A549 (cell line): ENCODE measurements around the gene HNRNPM. TPM values are rescaled to one million over a fixed set of nuclear protein-coding genes. Genes with fewer than 3 reads are reported as not detected.

ENCODE experiments used
- ATAC-seq, 2 experiments: fragments of 200-7000 bp in 1 of 2; fragments of >200 bp in 1 of 2; cut with Nextera tagmentation in 1 of 2; cut with Tn5 transposase in 1 of 2; 3 replicates each; pipeline versions ENCODE4 v1.8.0 to v1.9.1; 2018 to 2020; ENCODE audit warnings: mild to moderate bottlenecking in 1 of 2, moderate library complexity in 1 of 2
- CTCF ChIA-PET: fragments of 300-600 bp; sonication (Branson Sonifier 250); formaldehyde crosslinking; extraction: SDS; loops from one replicate; lab custom pipeline; 2021; ENCODE audit warnings: antibody characterized with exemption, inconsistent platforms; lab: Yijun Ruan, JAX
- POLR2A ChIA-PET: fragments of 350-600 bp; formaldehyde crosslinking; extraction: SDS; loops from one replicate; lab custom pipeline; 2021; ENCODE audit warnings: antibody characterized with exemption, inconsistent platforms; lab: Yijun Ruan, JAX
- DNase-seq, 2 experiments: peaks; one replicate each; pipeline versions ENCODE4 v3.0.0 to v3.0.0-alpha.2; 2011 to 2016; ENCODE audit warnings: low read depth in 1 of 2, low spot score in 1 of 2
- FAIRE-seq: peaks from 2 replicates; lab custom pipeline; 2011; peaks lifted over from hg19 to GRCh38; lab: Jason Lieb, UNC
- H3K27ac ChIP-seq, 2 experiments: fragments of >200 bp; sonication (Bioruptor Twin); formaldehyde crosslinking; 3 replicates each; pipeline ENCODE4 v1.5.1; 2016 to 2017
- H3K4me1 ChIP-seq: fragments of >200 bp; sonication (Bioruptor Twin); formaldehyde crosslinking; 3 replicates; pipeline ENCODE4 v1.6.1; 2016
- H3K4me2 ChIP-seq: fragments of >200 bp; sonication (Bioruptor Twin); formaldehyde crosslinking; 3 replicates; pipeline ENCODE4 v1.6.1; 2016
- H3K4me3 ChIP-seq: fragments of >200 bp; sonication (Bioruptor Twin); formaldehyde crosslinking; 3 replicates; pipeline ENCODE4 v1.5.1; 2016
- H3K9me3 ChIP-seq: fragments of >200 bp; sonication (Bioruptor Twin); formaldehyde crosslinking; 3 replicates; pipeline ENCODE4 v1.6.1; 2016
- ATOH8 ChIP-seq: fragments of 250-450 bp; sonication (Bioruptor Pico); IDR thresholded peaks from 2 replicates; pipeline ENCODE4 v1.5.0; 2020; ENCODE audit warnings: low read depth, mild to moderate bottlenecking, moderate library complexity
- CBX2 ChIP-seq: fragments of 200-600 bp; sonication (generic); IDR thresholded peaks from 2 replicates; pipeline ENCODE4 v1.6.1; 2016; ENCODE audit warnings: low read depth, mild to moderate bottlenecking, borderline replicate concordance
- CBX8 ChIP-seq: fragments of 200-600 bp; sonication (generic); IDR thresholded peaks from 2 replicates; pipeline ENCODE4 v1.6.1; 2016
- EHF ChIP-seq: fragments of 250-450 bp; sonication (Bioruptor Pico); IDR thresholded peaks from 2 replicates; pipeline ENCODE4 v1.5.0; 2020; ENCODE audit warnings: mild to moderate bottlenecking
- EHMT2 ChIP-seq: fragments of 200-600 bp; sonication (generic); IDR thresholded peaks from 2 replicates; pipeline ENCODE4 v1.6.1; 2016; ENCODE audit warnings: antibody characterized with exemption, low read depth, mild to moderate bottlenecking, moderate library complexity
- FOSB ChIP-seq: fragments of 250-450 bp; sonication (Bioruptor Pico); IDR thresholded peaks from 2 replicates; pipeline ENCODE4 v1.5.0; 2020; ENCODE audit warnings: mild to moderate bottlenecking, moderate library complexity
- HEYL ChIP-seq: fragments of 250-450 bp; sonication (Bioruptor Pico); IDR thresholded peaks from 2 replicates; pipeline ENCODE4 v1.8.0; 2021; ENCODE audit warnings: mild to moderate bottlenecking, moderate library complexity
- HOXA7 ChIP-seq: fragments of 250-450 bp; sonication (Bioruptor Pico); IDR thresholded peaks from 2 replicates; pipeline ENCODE4 v1.5.0; 2020; ENCODE audit warnings: mild to moderate bottlenecking, moderate library complexity
- HOXB13 ChIP-seq: fragments of 250-450 bp; sonication (Bioruptor Pico); IDR thresholded peaks from 2 replicates; pipeline ENCODE4 v1.5.0; 2020; ENCODE audit warnings: low read depth, mild to moderate bottlenecking, moderate library complexity
- JUN ChIP-seq, 2 experiments: fragments of >200 bp; sonication (Bioruptor Twin); formaldehyde crosslinking; IDR thresholded peaks; 2 replicates in 1 of 2; 3 replicates in 1 of 2; pipeline ENCODE4 v1.6.1; 2016 to 2017
- KDM1A ChIP-seq: fragments of 200-600 bp; sonication (generic); IDR thresholded peaks from 2 replicates; pipeline ENCODE4 v1.6.1; 2016; ENCODE audit warnings: low read depth, mild to moderate bottlenecking
- MAFK ChIP-seq: fragments of 450-650 bp; IDR thresholded peaks from 2 replicates; pipeline ENCODE4 v1.6.1; 2014; ENCODE audit not compliant: partially characterized antibody
- MYC ChIP-seq: IDR thresholded peaks from 2 replicates; pipeline ENCODE4 v1.6.1; 2012; ENCODE audit warnings: mild to moderate bottlenecking, inconsistent platforms, low read length, improper control_type of control experiment, borderline replicate concordance
- NPAS2 ChIP-seq: fragments of 250-450 bp; sonication (Bioruptor Pico); IDR thresholded peaks from 2 replicates; pipeline ENCODE4 v1.8.0; 2022; ENCODE audit warnings: mild to moderate bottlenecking, moderate library complexity, borderline replicate concordance
- NR3C1 ChIP-seq: fragments of >200 bp; sonication (Bioruptor Twin); formaldehyde crosslinking; IDR thresholded peaks from 3 replicates; pipeline ENCODE4 v1.6.1; 2017
- PHF8 ChIP-seq: fragments of 200-600 bp; sonication (generic); IDR thresholded peaks from 2 replicates; pipeline ENCODE4 v1.6.1; 2016; ENCODE audit warnings: low read depth, mild to moderate bottlenecking, antibody characterized with exemption, moderate library complexity, borderline replicate concordance
- POLR2AphosphoS2 ChIP-seq: conservative IDR thresholded peaks from 2 replicates; pipeline ENCODE4 v1.6.1; 2012; ENCODE audit warnings: low read length, improper control_type of control experiment, inconsistent platforms
- REST ChIP-seq: fragments of 200-600 bp; sonication (generic); IDR thresholded peaks from 2 replicates; pipeline ENCODE4 v1.6.1; 2016; ENCODE audit warnings: antibody characterized with exemption, mild to moderate bottlenecking, moderate library complexity
- SREBF2 ChIP-seq: fragments of 450-650 bp; IDR thresholded peaks from 2 replicates; pipeline ENCODE4 v1.6.1; 2014; ENCODE audit warnings: mild to moderate bottlenecking, moderate library complexity
- TFCP2L1 ChIP-seq: fragments of 250-450 bp; sonication (Bioruptor Pico); IDR thresholded peaks from 2 replicates; pipeline ENCODE4 v1.5.0; 2021; ENCODE audit warnings: mild to moderate bottlenecking
- TP53 ChIP-seq: fragments of 250-450 bp; sonication (Bioruptor Pico); IDR thresholded peaks from 2 replicates; pipeline ENCODE4 v1.5.0; 2021; ENCODE audit warnings: mild to moderate bottlenecking, moderate library complexity
- USF2 ChIP-seq: fragments of 450-650 bp; IDR thresholded peaks from 2 replicates; pipeline ENCODE4 v1.6.1; 2014; ENCODE audit warnings: antibody characterized with exemption
- ZFP36 ChIP-seq: fragments of 450-650 bp; IDR thresholded peaks from 2 replicates; pipeline ENCODE4 v1.6.1; 2014; ENCODE audit warnings: borderline replicate concordance; ENCODE audit not compliant: partially characterized antibody
- ZSCAN20 ChIP-seq: fragments of 250-450 bp; sonication (Bioruptor Pico); IDR thresholded peaks from 2 replicates; pipeline ENCODE4 v1.8.0; 2022; ENCODE audit warnings: mild to moderate bottlenecking, moderate library complexity
- WGBS: methylation state at CpG from one replicate; pipeline ENCODE4 v1.1.6; 2017; ENCODE audit errors: missing lambda C conversion rate; 5-methylcytosine and 5-hydroxymethylcytosine counted together
- polyA plus RNA-seq, 4 experiments: library from polyadenylated mRNA; depleted of rRNA in 3 of 4; stranded (reverse); fragments of >200 nt; fragmentation: RNase III in 1 of 4; extraction: RNeasy Plus Mini Kit Qiagen cat#74134 plus additional on column Dnase treatment in 1 of 4; gene quantifications; 2 replicates in 3 of 4; 3 replicates in 1 of 4; pipeline ENCODE4 v1.2.3, GENCODE V29; 2011 to 2017
- TF ChIP-seq, protein P1 (sequence below): IDR thresholded peaks from 2 replicates; pipeline ENCODE4 v1.6.1; 2012

The HNRNPM gene
- polyA plus RNA-seq, 2 of the 4 experiments (the other 2 are of a cell fraction), result 168 to 352 TPM

DNA sequence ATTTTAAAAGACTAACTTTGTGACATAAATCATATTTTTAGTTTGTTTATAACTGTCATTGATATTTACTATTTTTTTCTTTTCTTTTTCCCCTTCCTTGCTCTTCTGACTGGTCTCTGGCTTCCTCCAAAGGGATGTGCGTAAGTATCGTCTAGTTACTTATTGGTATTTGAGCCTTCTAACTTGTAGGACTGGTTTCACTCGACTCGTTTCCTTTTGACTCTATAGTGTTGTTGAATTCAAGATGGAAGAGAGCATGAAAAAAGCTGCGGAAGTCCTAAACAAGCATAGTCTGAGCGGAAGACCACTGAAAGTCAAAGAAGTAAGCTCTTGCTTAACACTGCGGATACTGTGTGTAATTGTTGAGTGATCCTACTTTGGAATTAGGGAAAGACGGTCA is 18.6 kb downstream of the HNRNPM start:
- ATAC-seq (no peak), DNase-seq (no peak), FAIRE-seq (no peak)
- Histone ChIP-seq H3K4me3 (no peak overlapping the region), H3K9me3 (no peaks in the 10 kb centered on the region), H3K27ac (no peak overlapping the region), H3K4me2 (no peak overlapping the region), H3K4me1 (peaks cover 32% of the 10 kb centered on the region)
- ChIA-PET POLR2A (interaction anchor here (1.3 to 1.7 kb wide), 2 partner anchors 19 to 50 kb away, joined by 3 to 4 read pairs; partner anchors contain the start of genes HNRNPM and ZNF414), CTCF (interaction anchor here (0.9 to 2.1 kb wide), 4 partner anchors 12 to 51 kb away, joined by 3 to 6 read pairs (median 4); partner anchors contain the start of gene MARCHF2)
- WGBS, result 96% methylated on average over 8 of the region's 8 CpGs
- TF ChIP-seq CBX8, result no peak
- TF ChIP-seq PHF8, result no peak
- TF ChIP-seq HEYL, result no peak
- TF ChIP-seq NR3C1, result no peak
- TF ChIP-seq TP53 (CRISPR knock-in tag), result no peak
- no peak for TF ChIP-seq EHF
- TF ChIP-seq HOXB13 (CRISPR knock-in tag), result no peak
- no peak for TF ChIP-seq ATOH8
- TF ChIP-seq KDM1A, result no peak
- no peak for TF ChIP-seq REST
- TF ChIP-seq FOSB, result no peak
- no peak for TF ChIP-seq EHMT2

DNA sequence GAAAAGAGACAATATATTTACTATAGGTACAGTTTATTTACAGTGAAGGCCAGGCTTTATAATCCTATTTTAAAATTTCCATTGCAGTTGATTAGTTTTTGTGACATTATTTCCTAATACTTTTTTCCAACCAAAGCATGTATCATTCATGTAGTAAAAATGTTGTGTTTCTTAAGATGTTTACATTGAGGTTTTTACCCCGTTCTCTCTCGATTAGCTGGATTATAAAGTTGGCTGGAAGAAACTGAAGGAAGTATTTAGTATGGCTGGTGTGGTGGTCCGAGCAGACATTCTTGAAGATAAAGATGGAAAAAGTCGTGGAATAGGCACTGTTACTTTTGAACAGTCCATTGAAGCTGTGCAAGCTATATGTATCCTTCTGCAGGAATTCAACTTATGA is 21.2 kb downstream of the HNRNPM start:
- TF ChIP-seq NR3C1, result no peak
- TF ChIP-seq MAFK, result no peak
- no peak for TF ChIP-seq CBX2
- no peak for TF ChIP-seq SREBF2
- no peak for TF ChIP-seq EHF
- TF ChIP-seq JUN (IDR thresholded peaks at IDR 0.05), result no peak
- TF ChIP-seq, protein P1, sequence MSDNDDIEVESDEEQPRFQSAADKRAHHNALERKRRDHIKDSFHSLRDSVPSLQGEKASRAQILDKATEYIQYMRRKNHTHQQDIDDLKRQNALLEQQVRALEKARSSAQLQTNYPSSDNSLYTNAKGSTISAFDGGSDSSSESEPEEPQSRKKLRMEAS, result no peak
- no peak for TF ChIP-seq MYC
- no peak for TF ChIP-seq NPAS2 (CRISPR knock-in tag)
- TF ChIP-seq EHMT2, result no peak
- no peak for TF ChIP-seq POLR2AphosphoS2
- no peak for TF ChIP-seq ZFP36
- no peak for TF ChIP-seq HOXA7 (CRISPR knock-in tag)
- TF ChIP-seq USF2, result no peak
- TF ChIP-seq TFCP2L1, result no peak
- no peak for TF ChIP-seq ZSCAN20 (CRISPR knock-in tag)
- TF ChIP-seq TP53 (CRISPR knock-in tag), result no peak
- no peak for TF ChIP-seq ATOH8
- Histone ChIP-seq H3K4me2 (no peak overlapping the region), H3K4me1 (peaks cover 8% of the 10 kb centered on the region), H3K9me3 (no peaks in the 10 kb centered on the region), H3K27ac (no peak overlapping the region), H3K4me3 (no peak overlapping the region)
- 92% methylated on average over 4 of the region's 4 CpGs for WGBS
- POLR2A ChIA-PET, result no interaction called here
- CTCF ChIA-PET, result interaction anchor here (1.9 kb wide), 1 partner anchor 40 kb away, joined by 6 read pairs; no protein-coding TSS in a partner anchor
- no peak for ATAC-seq
- DNase-seq, result no peak
- FAIRE-seq, result no peak
